Measurements from ENCODE around the gene PNPLA2. TPM values are rescaled to one million over a fixed set of nuclear protein-coding genes. Genes with fewer than 3 reads are reported as not detected.

Gene PNPLA2
- total RNA-seq, 1 experiment from 2014 or later: 40.2 TPM

GRCh38 chr11:810040-810567, 8.6 kb upstream of the PNPLA2 start:
- intact Hi-C loops (cut with micrococcal nuclease): no loop called here
- peak overlapping the region; percentile 99 for H3K4me2 ChIP-seq (ENCODE audit: low read length)
- ATAC-seq (no peak), DNase-seq (no peak)
- no peaks in the 10 kb centered on the region for H3K9me3 ChIP-seq (ENCODE audit: low read length)
- H4K20me1 ChIP-seq (ENCODE audit: low read length): peaks cover 34% of the 10 kb centered on the region
- TF ChIP-seq EZH2 (IDR thresholded peaks at IDR 0.05; ENCODE audit: low read length, unreplicated experiment) (no peak), EZH2phosphoT487 (IDR thresholded peaks at IDR 0.05; ENCODE audit: borderline replicate concordance, low read length) (no peak), CTCF (conservative IDR thresholded peaks at IDR 0.05; ENCODE audit: low read depth, low read length) (no peak)
- no peak overlapping the region for H2AFZ ChIP-seq (ENCODE audit: low read length)
- peaks cover 5% of the 10 kb centered on the region for H3F3A ChIP-seq (ENCODE audit: low read length, unreplicated experiment)
- H3K79me2 ChIP-seq (ENCODE audit: low read length): peaks cover 50% of the 10 kb centered on the region
- H3K9me2 ChIP-seq (replicated peaks; ENCODE audit: low read length): no peaks in the 10 kb centered on the region
- BruUV-seq (replicated peaks): TSS peak; percentile 61
- no peaks in the 10 kb centered on the region for H3K27me3 ChIP-seq (ENCODE audit: low read length)
- CTCF ChIA-PET: no interaction called here
- H3K9ac ChIP-seq (ENCODE audit: low read length): peak overlapping the region; percentile 95
- H3K36me3 ChIP-seq (ENCODE audit: low read depth, low read length): peaks cover 33% of the 10 kb centered on the region
- peak overlapping the region; percentile 93 for H3K27ac ChIP-seq (ENCODE audit: low read length)
- POLR2A ChIA-PET (ENCODE audit: unreplicated experiment): no interaction called here
- H3K4me1 ChIP-seq (ENCODE audit: insufficient read depth, low read length): peaks cover 23% of the 10 kb centered on the region
- peak overlapping the region; percentile 93 for H3K4me3 ChIP-seq (ENCODE audit: low read length)

DNA sequence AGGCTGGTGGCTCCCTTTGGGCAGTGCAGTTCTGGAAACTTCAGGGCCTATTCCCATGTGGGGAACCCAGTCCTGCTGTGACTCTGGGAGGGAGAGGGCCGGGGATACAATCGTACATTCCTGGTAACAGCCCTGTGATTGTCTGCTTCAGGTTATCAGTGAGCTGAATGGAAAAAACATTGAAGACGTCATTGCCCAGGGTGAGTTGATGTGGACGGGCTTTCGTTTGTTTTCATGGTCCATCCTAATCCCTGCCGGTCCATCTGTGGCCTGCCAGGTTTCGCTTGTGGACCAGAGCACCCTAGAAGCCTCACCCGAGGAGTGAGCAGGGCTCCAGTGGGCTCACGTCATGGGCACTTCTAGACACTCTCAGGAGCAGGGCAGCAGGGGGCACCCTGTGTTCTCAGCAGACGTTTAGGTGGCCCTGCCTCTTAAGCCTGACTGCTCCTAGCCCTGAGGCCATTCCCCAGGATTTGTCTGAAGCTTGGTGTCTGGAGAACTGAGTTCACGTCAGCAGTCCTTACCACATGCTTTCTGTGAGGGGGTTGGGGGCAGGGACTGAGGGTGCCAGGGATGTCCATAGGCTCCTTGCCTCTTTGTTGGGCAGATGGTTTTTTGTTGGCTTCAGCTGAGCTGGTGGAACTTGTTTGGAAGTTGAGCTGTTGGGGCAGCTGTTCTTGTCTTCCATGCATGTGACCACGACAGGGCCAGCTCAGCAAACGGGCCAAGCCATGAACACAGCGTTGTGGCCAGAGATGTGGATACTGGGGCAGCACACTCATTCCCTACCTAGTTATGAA, 7.1 kb upstream of the PNPLA2 start:
- peak overlapping the region; percentile 99 for H3K4me2 ChIP-seq (ENCODE audit: low read length)
- intact Hi-C loops (cut with micrococcal nuclease): no loop called here
- H3K27me3 ChIP-seq (ENCODE audit: low read length): no peaks in the 10 kb centered on the region
- peaks cover 20% of the 10 kb centered on the region for H3K4me1 ChIP-seq (ENCODE audit: insufficient read depth, low read length)
- no peaks in the 10 kb centered on the region for H3K9me2 ChIP-seq (replicated peaks; ENCODE audit: low read length)
- TF ChIP-seq EZH2phosphoT487 (IDR thresholded peaks at IDR 0.05; ENCODE audit: borderline replicate concordance, low read length) (no peak), CTCF (conservative IDR thresholded peaks at IDR 0.05; ENCODE audit: low read depth, low read length) (peak; percentile 28; the same call in 1 of the 2 replicates)
- H3K79me2 ChIP-seq (ENCODE audit: low read length): peaks cover 50% of the 10 kb centered on the region
- H3F3A ChIP-seq (ENCODE audit: low read length, unreplicated experiment): peaks cover 5% of the 10 kb centered on the region
- H2AFZ ChIP-seq (ENCODE audit: low read length): no peak overlapping the region
- no peak overlapping the region for H3K27ac ChIP-seq (ENCODE audit: low read length)
- no peaks in the 10 kb centered on the region for H3K9me3 ChIP-seq (ENCODE audit: low read length)
- peak overlapping the region; percentile 93 for H3K4me3 ChIP-seq (ENCODE audit: low read length)
- H3K36me3 ChIP-seq (ENCODE audit: low read depth, low read length): peaks cover 33% of the 10 kb centered on the region
- no TSS peak for BruUV-seq (replicated peaks)
- CTCF ChIA-PET: interaction anchor here (0.6 kb wide), 2 partner anchors 23 to 109 kb away, joined by 3 to 10 read pairs; no protein-coding TSS in a partner anchor
- ATAC-seq (no peak), DNase-seq (no peak)
- H3K9ac ChIP-seq (ENCODE audit: low read length): peak overlapping the region; percentile 95; the same call in 1 of the 2 replicates
- POLR2A ChIA-PET (ENCODE audit: unreplicated experiment): no interaction called here
- peaks cover 34% of the 10 kb centered on the region for H4K20me1 ChIP-seq (ENCODE audit: low read length)

- TF ChIP-seq EZH2phosphoT487 (IDR thresholded peaks at IDR 0.05; ENCODE audit: borderline replicate concordance, low read length) (no peak), EZH2 (IDR thresholded peaks at IDR 0.05; ENCODE audit: low read length, unreplicated experiment) (no peak), CTCF (conservative IDR thresholded peaks at IDR 0.05; ENCODE audit: low read depth, low read length) (no peak)
- no peak overlapping the region for H2AFZ ChIP-seq (ENCODE audit: low read length)
- ChIA-PET CTCF (interaction anchor here (0.6 kb wide), 1 partner anchor 109 kb away, joined by 3 read pairs; no protein-coding TSS in a partner anchor), POLR2A (ENCODE audit: unreplicated experiment) (no interaction called here)
- peaks cover 50% of the 10 kb centered on the region for H3K79me2 ChIP-seq (ENCODE audit: low read length)
- H3K9ac ChIP-seq (ENCODE audit: low read length): no peak overlapping the region
- H3K36me3 ChIP-seq (ENCODE audit: low read depth, low read length): peaks cover 33% of the 10 kb centered on the region
- H3K4me3 ChIP-seq (ENCODE audit: low read length): peak overlapping the region; percentile 93; the same call in 1 of the 2 replicates
- H3K9me2 ChIP-seq (replicated peaks; ENCODE audit: low read length): no peaks in the 10 kb centered on the region
- peaks cover 20% of the 10 kb centered on the region for H3K4me1 ChIP-seq (ENCODE audit: insufficient read depth, low read length)
- H3K4me2 ChIP-seq (ENCODE audit: low read length): peak overlapping the region; percentile 99; the same call in 1 of the 2 replicates
- no peak overlapping the region for H3K27ac ChIP-seq (ENCODE audit: low read length)
- no peak for DNase-seq
- no peaks in the 10 kb centered on the region for H3K9me3 ChIP-seq (ENCODE audit: low read length)
- no peak for ATAC-seq
- intact Hi-C loops (cut with micrococcal nuclease): no loop called here
- no peaks in the 10 kb centered on the region for H3K27me3 ChIP-seq (ENCODE audit: low read length)
- peaks cover 34% of the 10 kb centered on the region for H4K20me1 ChIP-seq (ENCODE audit: low read length)
- no TSS peak for BruUV-seq (replicated peaks)
- H3F3A ChIP-seq (ENCODE audit: low read length, unreplicated experiment): peaks cover 5% of the 10 kb centered on the region
Measured at GRCh38 chr11:812390-812789, 6.3 kb upstream of the PNPLA2 start.

All from PC-3 (cell line).